ENCODE data around the gene IQSEC2. TPM values are rescaled to one million over a fixed set of nuclear protein-coding genes. Genes with fewer than 3 reads are reported as not detected.
A peak's percentile ranks its signal among the peaks of the same experiment; 100 is the strongest.

The IQSEC2 gene
- total RNA-seq, 6 donors from 2014 or later: 17.5 to 45.1 (median 26.7) TPM

DNA sequence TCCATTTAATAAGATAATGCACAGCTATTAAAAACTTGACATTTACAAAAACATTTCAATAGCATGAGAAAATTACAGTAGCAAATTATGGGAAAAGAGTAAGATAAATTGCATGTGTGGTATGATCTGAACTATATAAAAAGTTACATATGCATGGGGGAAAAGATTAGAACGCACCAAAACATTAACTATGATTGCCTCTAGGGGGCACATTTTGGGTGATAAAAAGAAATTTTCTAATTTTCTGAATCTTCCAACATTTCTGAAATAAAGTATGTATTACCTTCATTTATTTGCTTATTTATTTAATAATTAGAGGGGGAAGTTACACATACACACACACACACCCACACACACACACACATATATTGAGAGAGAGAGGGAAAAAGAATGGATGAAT lies 36.8 kb downstream of the IQSEC2 start:
- TF ChIP-seq POLR2A (IDR thresholded peaks at IDR 0.05): no peak
- no peak for TF ChIP-seq POLR2AphosphoS5 (IDR thresholded peaks at IDR 0.05)
- no peak for TF ChIP-seq EP300 (IDR thresholded peaks at IDR 0.05)
- TF ChIP-seq, protein P1, sequence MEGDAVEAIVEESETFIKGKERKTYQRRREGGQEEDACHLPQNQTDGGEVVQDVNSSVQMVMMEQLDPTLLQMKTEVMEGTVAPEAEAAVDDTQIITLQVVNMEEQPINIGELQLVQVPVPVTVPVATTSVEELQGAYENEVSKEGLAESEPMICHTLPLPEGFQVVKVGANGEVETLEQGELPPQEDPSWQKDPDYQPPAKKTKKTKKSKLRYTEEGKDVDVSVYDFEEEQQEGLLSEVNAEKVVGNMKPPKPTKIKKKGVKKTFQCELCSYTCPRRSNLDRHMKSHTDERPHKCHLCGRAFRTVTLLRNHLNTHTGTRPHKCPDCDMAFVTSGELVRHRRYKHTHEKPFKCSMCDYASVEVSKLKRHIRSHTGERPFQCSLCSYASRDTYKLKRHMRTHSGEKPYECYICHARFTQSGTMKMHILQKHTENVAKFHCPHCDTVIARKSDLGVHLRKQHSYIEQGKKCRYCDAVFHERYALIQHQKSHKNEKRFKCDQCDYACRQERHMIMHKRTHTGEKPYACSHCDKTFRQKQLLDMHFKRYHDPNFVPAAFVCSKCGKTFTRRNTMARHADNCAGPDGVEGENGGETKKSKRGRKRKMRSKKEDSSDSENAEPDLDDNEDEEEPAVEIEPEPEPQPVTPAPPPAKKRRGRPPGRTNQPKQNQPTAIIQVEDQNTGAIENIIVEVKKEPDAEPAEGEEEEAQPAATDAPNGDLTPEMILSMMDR (IDR thresholded peaks at IDR 0.05): peak in 1 of 6 experiments; percentile 15
- peaks cover 0 to 17% (median 4%) of the 10 kb centered on the region in 4 donors for H3K36me3 ChIP-seq
- no peak for DNase-seq
- no peak for ATAC-seq (ENCODE audit: low FRiP score in 2 of 2)
- 55 to 63% methylated on average over 1 of the region's 1 CpG for WGBS, 2 donors
- H3K4me1 ChIP-seq: no peaks in the 10 kb centered on the region
- no peak overlapping the region for H3K4me3 ChIP-seq
- no peak overlapping the region for H3K27ac ChIP-seq
- no peaks in the 10 kb centered on the region for H3K27me3 ChIP-seq
- no peaks in the 10 kb centered on the region for H3K9me3 ChIP-seq

- 86 to 92% methylated on average over 3 to 4 of the region's 4 CpGs for WGBS, 2 donors
- TF ChIP-seq EP300 (IDR thresholded peaks at IDR 0.05) (no peak), POLR2A (IDR thresholded peaks at IDR 0.05) (no peak), POLR2AphosphoS5 (IDR thresholded peaks at IDR 0.05) (no peak)
- TF ChIP-seq, protein P1 (IDR thresholded peaks at IDR 0.05): no peak
These were observed 39.1 kb downstream of the IQSEC2 start for GRCh38 chrX:53242310-53242709.

DNA sequence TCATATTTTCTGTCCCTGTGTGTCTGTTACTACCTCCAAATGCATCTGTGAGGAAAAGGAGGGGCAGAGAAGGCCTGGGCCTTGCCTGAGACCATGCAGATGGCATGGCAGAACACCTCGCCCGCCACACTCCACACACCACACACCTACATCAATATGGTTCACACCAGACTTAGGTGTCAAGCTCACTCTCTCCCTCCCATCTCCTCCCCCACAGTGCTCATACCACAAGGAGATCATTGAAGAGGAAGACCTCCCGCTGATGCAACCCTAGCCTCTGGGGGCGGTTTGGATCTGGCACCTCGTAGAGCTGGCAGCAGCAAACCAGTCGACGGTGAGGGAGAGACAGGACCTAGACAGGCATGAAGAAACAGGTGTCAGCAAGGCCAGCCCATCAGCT lies 39.8 kb downstream of the IQSEC2 start:
- no peaks in the 10 kb centered on the region for H3K4me1 ChIP-seq
- H3K36me3 ChIP-seq: peaks cover 0 to 34% (median 4%) of the 10 kb centered on the region in 4 donors
- TF ChIP-seq, protein P1 (IDR thresholded peaks at IDR 0.05): no peak
- TF ChIP-seq POLR2AphosphoS5 (IDR thresholded peaks at IDR 0.05): no peak
- no peak for TF ChIP-seq POLR2A (IDR thresholded peaks at IDR 0.05)
- no peak for TF ChIP-seq EP300 (IDR thresholded peaks at IDR 0.05)
- DNase-seq (no peak), ATAC-seq (ENCODE audit: low FRiP score in 2 of 2) (no peak)
- H3K4me3 ChIP-seq: no peak overlapping the region
- H3K27ac ChIP-seq: no peak overlapping the region
- 72 to 92% methylated on average over 2 to 7 of the region's 7 CpGs for WGBS, 2 donors
- no peaks in the 10 kb centered on the region for H3K27me3 ChIP-seq
- no peaks in the 10 kb centered on the region for H3K9me3 ChIP-seq

More at GRCh38 chrX:53242310-53242709, 39.1 kb downstream of the IQSEC2 start:
- Histone ChIP-seq H3K36me3 (peaks cover 0 to 29% (median 4%) of the 10 kb centered on the region in 4 donors), H3K27ac (no peak overlapping the region), H3K9me3 (no peaks in the 10 kb centered on the region), H3K4me1 (no peaks in the 10 kb centered on the region), H3K4me3 (no peak overlapping the region), H3K27me3 (no peaks in the 10 kb centered on the region)
- ATAC-seq (ENCODE audit: low FRiP score in 2 of 2): no peak
- no peak for DNase-seq

DNA sequence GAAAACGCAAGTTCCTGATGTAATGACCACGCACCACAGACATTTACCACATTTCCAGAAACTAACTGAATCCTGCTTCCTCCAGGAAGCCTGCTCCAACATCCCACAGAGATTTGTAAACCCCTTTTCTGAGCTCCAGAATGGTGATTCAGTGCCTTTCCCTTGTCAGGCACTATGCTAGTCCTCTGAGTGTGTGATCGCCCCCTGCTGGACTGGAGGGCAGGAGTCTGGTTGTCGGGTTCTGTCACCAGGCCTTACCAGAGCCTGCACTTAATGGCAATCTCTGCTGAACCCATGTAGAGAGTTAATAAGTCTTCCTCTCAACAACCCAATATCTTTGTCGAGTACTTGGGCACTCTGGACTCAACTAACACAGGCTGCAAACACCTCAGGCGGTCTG lies 41.9 kb downstream of the IQSEC2 start:
- ATAC-seq (ENCODE audit: low FRiP score in 2 of 2): no peak

GRCh38 chrX:53237056-53237455 lies 44.3 kb downstream of the IQSEC2 start:
- DNase-seq (no peak), ATAC-seq (ENCODE audit: low FRiP score in 2 of 2) (no peak)
- TF ChIP-seq POLR2AphosphoS5 (IDR thresholded peaks at IDR 0.05) (no peak), POLR2A (IDR thresholded peaks at IDR 0.05) (no peak), EP300 (IDR thresholded peaks at IDR 0.05) (no peak)
- TF ChIP-seq, protein P1 (IDR thresholded peaks at IDR 0.05): no peak
- no peak overlapping the region for H3K27ac ChIP-seq
- H3K36me3 ChIP-seq: peaks cover 0 to 28% (median 7%) of the 10 kb centered on the region in 4 donors
- no peaks in the 10 kb centered on the region for H3K27me3 ChIP-seq
- WGBS, 2 donors: 77 to 87% methylated on average over 4 to 10 of the region's 10 CpGs
- no peaks in the 10 kb centered on the region for H3K9me3 ChIP-seq
- no peak overlapping the region for H3K4me3 ChIP-seq
- H3K4me1 ChIP-seq: no peaks in the 10 kb centered on the region

More for the DNA sequence above, 41.9 kb downstream of the IQSEC2 start:
- TF ChIP-seq POLR2AphosphoS5 (IDR thresholded peaks at IDR 0.05): no peak
- TF ChIP-seq, protein P1 (IDR thresholded peaks at IDR 0.05): peak in 2 of 6 experiments; percentile 10 to 14
- Histone ChIP-seq H3K36me3 (peaks cover 0 to 34% (median 5%) of the 10 kb centered on the region in 4 donors), H3K9me3 (no peaks in the 10 kb centered on the region), H3K4me1 (no peaks in the 10 kb centered on the region), H3K27ac (no peak overlapping the region), H3K27me3 (no peaks in the 10 kb centered on the region), H3K4me3 (no peak overlapping the region)
- no peak for DNase-seq
- 72 to 74% methylated on average over 4 to 6 of the region's 6 CpGs for WGBS, 2 donors
